Thyroid gland (tissue), 4 donors: ENCODE results near the gene HSD11B2.

ENCODE experiments used
- POLR2A ChIP-seq, 2 donors: fragments of 450-650 bp; IDR thresholded peaks; one replicate each; pipeline ENCODE4 v1.6.1; 2017; ENCODE audit warnings: antibody characterized with exemption in 2 of 2, mild to moderate bottlenecking in 2 of 2, moderate library complexity in 1 of 2
- TF ChIP-seq, protein P1 (sequence below), 6 experiments: fragments of 200-600 bp in 3 of 6; fragments of 450-650 bp in 3 of 6; sonication (generic) in 3 of 6; IDR thresholded peaks; one replicate each; pipeline ENCODE4 v1.5.1; 2016 to 2019; ENCODE audit warnings: antibody characterized with exemption in 6 of 6, mild to moderate bottlenecking in 2 of 6, inconsistent platforms in 1 of 6, moderate library complexity in 1 of 6

DNA sequence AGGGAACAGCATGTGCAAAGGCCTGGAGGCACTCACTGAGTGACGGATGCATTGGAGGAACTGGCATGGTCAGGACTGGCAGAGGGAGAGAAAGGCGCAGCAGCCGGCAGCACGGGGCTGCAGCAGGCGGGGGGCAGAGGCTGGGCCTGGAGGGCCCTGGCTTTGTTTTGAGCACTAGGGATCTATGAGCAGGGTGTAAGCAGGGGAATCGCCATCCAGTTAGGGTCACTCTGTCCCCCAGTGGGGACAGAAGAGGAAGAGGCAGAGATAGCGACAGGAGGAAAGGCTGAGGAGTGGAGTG is 14.2 kb downstream of the HSD11B2 start:
- TF ChIP-seq, protein P1, sequence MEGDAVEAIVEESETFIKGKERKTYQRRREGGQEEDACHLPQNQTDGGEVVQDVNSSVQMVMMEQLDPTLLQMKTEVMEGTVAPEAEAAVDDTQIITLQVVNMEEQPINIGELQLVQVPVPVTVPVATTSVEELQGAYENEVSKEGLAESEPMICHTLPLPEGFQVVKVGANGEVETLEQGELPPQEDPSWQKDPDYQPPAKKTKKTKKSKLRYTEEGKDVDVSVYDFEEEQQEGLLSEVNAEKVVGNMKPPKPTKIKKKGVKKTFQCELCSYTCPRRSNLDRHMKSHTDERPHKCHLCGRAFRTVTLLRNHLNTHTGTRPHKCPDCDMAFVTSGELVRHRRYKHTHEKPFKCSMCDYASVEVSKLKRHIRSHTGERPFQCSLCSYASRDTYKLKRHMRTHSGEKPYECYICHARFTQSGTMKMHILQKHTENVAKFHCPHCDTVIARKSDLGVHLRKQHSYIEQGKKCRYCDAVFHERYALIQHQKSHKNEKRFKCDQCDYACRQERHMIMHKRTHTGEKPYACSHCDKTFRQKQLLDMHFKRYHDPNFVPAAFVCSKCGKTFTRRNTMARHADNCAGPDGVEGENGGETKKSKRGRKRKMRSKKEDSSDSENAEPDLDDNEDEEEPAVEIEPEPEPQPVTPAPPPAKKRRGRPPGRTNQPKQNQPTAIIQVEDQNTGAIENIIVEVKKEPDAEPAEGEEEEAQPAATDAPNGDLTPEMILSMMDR (IDR thresholded peaks at IDR 0.05) = no peak
- no peak for TF ChIP-seq POLR2A (IDR thresholded peaks at IDR 0.05)
